MV-4-11 (cell line): Measurements from ENCODE around the gene GRN.

Source experiments
- DNase-seq: peaks from one replicate; lab custom pipeline; 2025; lab: John Stamatoyannopoulos, UW

The GRN gene

DNA sequence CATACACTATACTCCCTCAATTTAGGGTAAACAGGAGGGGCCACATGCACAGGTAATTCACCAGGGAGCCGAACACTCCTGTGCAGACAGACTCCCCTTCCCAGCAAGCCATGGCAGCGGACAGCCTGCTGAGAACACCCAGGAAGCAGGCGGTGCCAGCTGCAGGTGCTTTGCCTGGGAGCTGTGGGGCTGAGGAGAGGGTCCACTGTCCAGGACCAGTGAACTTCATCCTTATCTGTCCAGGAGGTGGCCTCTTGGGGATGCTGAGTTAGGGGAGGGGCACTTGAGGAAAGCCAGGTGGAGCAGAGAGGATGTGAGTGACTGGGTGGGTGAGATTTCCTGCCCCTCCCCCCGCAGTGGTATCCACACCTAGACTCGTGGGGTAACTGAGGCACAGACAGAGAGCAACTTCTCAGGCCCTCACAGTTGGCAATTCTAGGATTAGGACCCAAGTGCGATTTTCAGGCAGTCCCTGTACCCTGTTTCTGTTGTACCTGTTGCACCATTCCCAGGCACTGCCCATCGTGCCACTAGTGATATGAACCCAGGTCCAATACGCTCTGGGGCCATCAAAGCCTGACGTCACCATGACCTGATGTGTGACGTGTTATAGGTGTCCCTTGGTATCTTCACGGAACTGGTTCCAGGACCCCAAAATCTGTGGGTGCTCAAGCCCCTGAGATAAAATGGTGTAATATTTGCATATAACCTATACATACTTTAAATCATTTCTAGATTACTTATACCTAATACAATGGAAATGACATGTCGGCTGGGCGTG, 1.2 kb downstream of the GRN start:
- no peak for DNase-seq

DNA sequence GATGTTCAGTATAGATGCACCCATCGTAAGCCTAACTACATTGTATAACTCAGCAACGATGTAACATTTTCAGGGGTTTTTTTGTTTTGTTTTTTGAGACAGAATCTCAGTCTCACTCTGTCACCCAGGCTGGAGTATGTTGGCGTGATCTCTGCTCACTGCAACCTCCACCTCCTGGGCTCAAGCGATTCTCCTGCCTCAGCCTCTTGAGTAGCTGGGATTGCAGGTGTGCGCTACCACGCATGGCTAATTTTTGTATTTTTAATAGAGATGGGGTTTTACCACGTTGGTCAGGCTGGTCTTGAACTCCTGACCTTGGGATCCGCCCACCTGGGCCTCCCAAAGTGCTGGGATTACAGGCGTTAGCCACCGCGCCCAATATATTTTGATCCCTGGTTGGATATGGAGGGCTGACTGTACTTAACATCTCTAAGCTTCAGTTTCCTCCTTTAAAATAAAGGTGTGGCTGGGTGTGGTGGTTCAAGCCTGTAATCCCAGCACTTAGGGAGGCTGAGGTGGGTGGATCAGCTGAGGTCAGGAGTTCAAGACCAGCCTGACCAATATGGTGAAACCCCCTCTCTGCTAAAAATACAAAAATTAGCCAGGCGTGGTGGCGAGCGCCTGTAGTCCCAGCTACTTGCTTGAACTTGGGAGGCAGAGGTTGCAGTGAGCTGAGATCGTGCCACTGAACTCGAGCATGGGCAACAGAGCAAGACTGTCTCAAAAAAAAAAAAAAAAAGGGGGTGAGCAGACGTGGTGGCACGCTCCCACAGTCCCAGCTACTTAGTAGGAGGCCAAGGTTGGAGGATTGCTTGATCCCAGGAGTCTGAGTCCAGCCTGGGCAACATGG, 2.3 kb downstream of the GRN start:
- DNase-seq, result peak; percentile 50

DNA sequence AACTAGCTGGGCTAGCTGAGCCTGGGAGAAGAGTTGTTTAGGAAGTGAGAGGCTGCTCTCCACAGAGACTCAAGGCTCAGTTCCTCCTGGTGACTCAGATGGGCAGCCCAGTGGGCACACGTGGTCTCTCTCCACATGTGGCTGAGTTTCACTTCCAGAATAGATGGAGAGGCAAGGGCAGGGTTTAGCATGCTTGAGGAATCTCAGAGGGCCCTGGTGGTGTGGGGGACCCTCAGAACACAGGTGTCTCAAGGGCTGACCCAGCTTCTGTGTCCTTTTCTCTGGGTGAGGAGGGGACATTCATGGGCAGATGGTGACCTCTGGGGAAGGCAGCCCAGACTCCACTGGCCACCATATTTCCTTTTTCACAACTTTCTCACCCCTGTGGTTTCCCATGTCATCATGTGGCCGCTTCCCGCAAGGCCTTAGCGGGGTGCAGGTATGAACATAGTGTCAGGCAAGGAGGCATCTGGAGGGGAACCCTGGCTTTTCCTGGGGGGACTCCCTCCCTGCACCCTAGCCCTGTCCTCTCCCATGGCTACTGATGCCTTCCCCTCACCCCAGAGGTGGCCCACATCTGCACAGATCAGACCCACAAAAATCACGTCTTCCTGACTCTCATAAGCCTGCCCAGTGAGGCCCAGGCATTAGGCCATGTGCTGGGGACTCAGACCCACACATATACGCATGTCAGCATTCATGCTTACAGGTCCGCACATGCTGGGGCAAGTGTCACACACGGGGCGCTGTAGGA, 3.3 kb downstream of the GRN start:
- DNase-seq, result peak; percentile 99

DNA sequence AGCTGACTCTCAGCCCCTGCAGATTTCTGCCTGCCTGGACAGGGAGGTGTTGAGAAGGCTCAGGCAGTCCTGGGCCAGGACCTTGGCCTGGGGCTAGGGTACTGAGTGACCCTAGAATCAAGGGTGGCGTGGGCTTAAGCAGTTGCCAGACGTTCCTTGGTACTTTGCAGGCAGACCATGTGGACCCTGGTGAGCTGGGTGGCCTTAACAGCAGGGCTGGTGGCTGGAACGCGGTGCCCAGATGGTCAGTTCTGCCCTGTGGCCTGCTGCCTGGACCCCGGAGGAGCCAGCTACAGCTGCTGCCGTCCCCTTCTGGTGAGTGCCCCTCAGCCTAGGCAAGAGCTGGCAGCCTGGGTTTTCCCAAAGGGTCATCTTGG, 3.9 kb downstream of the GRN start:
- no peak for DNase-seq

DNA sequence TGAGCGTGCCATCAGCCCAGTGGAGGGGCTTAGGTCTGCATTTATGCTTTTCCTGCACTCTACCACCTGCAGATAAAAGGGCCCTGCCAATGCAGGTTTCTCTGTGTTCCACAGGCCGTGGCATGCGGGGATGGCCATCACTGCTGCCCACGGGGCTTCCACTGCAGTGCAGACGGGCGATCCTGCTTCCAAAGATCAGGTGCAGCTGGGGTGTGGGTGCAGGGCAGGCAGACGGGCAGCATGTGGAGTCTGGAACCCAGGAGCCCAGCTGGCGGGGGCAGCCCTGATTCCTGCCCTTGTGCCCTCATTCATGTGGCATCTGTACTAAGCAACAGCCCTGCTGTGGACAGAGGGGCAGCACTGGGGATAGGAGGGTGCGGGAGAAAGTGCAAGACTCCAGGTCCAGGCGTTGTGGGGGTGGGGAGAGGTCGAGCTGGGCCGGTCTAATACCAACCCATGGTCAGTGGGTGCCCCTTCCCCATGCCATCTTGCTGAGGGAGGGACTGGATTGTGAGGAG, 4.5 kb downstream of the GRN start:
- no peak for DNase-seq

DNA sequence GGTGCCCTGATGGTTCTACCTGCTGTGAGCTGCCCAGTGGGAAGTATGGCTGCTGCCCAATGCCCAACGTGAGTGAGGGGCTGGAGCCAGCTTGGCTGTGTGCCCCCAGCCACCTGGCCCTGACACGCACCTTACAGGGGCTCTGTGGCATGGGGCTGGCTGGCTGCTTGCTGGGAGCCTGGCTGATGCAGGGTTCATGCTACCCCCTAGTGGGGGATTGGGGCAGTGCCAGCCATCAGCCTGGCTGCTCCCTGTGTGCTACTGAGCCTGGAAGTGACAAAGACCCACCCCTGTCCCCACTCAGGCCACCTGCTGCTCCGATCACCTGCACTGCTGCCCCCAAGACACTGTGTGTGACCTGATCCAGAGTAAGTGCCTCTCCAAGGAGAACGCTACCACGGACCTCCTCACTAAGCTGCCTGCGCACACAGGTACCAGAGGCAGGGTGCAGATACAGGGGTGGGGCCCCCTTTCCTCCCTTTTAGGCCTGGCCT, 5.7 kb downstream of the GRN start:
- DNase-seq, result peak; percentile 56

DNA sequence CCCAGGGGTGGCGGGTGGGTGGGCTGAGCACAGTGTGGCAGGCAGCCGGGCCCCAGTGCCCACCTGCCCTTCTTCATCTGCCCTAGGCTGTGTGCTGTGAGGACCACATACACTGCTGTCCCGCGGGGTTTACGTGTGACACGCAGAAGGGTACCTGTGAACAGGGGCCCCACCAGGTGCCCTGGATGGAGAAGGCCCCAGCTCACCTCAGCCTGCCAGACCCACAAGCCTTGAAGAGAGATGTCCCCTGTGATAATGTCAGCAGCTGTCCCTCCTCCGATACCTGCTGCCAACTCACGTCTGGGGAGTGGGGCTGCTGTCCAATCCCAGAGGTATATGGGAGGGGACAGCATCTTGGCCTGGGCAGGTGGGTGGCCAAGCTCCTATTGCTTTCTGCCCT, 6.4 kb downstream of the GRN start:
- no peak for DNase-seq

DNA sequence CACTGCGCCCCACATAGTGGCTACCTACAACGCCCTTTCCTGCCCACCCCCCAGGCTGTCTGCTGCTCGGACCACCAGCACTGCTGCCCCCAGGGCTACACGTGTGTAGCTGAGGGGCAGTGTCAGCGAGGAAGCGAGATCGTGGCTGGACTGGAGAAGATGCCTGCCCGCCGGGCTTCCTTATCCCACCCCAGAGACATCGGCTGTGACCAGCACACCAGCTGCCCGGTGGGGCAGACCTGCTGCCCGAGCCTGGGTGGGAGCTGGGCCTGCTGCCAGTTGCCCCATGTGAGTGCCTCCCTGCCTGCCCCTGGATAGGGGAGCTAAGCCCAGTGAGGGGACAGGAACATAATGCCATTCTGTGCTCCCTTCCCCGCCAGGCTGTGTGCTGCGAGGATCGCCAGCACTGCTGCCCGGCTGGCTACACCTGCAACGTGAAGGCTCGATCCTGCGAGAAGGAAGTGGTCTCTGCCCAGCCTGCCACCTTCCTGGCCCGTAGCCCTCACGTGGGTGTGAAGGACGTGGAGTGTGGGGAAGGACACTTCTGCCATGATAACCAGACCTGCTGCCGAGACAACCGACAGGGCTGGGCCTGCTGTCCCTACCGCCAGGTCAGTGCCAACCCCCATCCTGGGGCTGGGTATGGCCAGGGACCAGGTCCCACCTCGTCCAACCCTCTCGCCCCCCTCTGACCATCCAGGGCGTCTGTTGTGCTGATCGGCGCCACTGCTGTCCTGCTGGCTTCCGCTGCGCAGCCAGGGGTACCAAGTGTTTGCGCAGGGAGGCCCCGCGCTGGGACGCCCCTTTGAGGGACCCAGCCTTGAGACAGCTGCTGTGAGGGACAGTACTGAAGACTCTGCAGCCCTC, 7.1 kb downstream of the GRN start:
- no peak for DNase-seq

DNA sequence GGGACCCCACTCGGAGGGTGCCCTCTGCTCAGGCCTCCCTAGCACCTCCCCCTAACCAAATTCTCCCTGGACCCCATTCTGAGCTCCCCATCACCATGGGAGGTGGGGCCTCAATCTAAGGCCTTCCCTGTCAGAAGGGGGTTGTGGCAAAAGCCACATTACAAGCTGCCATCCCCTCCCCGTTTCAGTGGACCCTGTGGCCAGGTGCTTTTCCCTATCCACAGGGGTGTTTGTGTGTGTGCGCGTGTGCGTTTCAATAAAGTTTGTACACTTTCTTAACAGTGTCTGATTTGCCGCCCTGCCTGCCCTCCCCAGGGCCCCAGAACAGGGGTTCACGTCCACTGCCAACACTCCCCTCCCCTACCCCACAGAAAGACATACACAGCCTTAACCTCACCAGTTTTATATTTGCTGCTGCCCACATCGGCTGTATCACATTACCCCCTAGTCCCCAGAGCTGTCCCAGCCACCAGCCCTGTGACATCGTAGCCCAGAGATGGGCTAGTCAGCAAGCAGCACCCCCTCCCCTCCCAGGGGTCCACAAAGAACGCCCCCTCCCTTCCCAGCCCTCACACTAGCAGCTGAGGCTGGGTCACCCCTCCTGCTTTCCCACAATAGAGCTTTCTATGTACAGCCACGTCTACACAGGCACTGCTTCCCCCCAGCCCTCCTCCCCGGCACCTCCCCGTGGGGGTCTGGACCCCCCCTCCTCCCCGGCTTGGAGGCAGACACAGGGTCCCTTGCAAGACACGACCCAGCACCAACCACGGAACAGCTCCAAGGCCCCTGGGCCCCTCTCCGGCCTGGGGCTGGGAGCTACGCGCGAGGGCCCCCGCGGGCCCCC, 7.9 kb downstream of the GRN start:
- no peak for DNase-seq

DNA sequence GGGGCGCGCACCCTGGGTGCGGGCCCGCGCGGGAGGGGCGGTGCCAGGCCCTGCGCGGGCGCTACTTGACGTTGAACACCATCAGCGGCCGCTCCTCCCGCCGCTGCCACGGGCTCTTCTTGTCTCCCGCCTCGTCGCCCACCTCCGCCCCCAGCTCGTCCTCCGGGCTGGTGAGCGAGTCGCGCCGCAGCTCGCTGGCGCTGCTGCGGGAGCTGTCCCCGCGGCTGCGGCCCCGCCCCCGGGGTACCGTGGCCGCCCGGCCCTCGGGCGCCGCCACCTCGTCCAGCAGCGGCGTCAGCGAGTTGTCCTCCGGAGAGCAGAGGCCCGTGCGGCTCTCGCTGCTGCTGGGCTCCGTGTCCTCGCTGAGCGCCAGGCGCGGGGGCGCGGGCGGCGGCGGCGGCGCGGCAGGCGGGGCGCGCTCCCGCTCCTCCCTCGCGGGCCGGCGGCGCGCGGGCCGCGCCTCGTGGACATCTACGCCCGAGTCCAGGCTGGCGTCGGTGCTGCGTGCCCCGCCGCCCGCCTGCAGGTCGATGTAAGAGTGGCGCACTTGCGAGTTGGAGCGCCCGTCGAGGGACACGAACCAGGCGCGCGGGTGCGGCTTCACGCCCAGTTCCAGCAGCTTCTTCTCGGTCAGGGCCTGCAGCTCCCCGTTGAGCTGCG, 8.7 kb downstream of the GRN start:
- no peak for DNase-seq

DNA sequence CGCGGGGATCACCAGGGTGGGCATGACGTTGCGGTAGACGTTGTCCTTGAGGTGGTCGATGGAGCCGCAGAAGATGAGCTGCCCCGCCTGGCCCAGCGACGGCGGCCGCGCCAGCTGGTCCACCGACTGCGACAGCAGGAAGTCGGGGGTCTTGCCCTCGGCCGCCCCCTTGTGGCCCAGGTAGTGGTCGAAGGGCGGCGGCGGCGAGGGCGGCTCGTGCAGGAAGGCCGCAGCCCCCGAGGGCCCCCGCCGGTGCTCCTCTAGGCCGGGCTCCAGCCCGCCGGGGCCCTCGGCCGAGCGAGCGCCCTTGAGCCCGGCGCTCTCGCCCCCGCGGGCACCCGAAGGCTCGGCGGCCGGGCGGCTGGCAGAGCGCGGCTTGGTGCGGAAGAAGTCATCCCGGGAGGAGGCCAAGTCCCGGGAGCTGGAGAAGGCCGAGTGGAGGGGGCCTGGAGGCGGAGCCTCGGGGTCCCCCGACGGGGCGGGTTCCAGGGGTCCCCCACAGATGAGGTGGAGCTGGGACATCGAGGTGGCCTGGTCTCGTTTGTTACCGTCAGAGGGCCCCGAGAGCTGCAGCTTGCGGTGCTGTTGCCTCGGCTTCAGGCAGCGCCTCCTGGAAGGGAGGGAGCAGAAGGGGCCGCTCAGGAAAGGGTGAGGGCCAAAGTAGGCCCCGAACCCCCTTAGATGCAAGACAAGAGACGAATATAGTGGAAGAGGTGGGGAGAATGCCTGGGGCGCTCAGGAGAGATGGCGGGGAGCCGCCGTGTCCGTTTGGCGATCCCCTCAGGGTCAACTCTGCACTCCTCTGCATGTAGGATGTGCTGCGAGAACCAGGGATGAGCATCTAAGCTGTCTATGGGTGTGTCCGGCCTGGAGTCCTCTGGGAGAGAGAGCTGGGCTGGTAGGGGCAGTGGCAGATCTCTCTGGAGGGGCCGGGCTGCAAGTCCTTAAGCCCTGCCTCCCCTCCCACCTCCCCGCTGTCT, 9.8 kb downstream of the GRN start:
- DNase-seq, result no peak

DNA sequence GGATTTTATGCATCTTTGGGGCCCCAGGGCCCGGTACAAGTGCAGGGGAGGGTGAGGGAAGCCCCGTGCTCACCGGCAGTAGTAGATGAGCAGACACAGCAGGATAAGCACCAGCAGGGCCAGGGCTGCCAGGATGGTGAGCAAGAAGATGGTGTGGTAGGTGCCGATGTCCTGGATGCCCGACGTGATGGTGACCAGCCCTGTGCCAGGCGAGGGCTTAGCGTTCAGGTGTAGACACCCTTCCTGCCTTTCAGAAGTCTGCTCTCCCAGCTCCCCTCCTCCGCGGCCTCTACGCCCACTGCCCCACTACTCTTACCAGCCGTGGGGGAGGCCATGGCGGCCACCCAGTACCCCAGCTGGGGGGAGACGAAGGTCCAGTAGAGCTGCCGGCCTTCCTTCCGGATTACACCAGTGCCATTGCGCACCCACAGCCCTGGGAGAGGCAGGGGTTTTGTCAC, 10.6 kb downstream of the GRN start:
- no peak for DNase-seq

DNA sequence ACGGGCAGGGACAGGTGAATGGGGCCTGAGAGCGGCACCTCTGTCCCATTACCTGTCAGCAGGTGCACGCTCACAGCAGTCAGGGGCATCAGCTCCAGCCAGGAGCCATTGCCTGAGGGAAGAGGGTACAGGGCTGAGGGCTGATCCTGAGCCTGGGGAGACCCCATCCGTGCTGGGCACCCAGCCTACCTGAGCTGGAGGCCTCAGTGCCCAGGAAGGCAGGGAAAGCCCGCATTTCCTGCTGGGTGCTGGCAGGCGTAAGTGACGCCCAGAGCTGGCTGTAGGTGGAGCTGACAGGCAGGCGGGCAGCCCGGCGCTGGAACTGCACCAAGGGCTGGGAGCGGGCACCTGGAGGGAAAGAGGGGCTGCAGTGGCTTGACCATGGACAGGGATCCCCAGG, 11.1 kb downstream of the GRN start:
- no peak for DNase-seq

DNA sequence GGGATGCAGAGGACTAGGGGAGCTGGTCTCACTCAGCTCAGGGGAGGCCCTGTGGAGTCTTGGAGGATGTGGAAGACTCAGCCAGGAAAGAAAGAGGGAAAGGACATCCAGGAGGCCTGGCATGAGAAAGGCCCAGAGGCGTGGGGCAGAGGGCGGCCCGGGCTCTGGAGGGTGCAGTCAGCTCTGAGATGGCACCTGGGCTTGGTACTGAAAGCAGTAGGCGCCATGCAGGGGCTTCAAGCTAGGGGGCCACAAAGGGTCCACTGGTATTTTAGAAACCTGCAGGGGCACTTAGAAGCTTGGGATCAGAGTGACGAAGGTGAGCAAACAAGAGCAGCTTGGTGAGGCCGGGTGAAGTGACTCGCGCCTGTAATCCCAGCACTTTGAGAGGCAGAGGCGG, 13.0 kb downstream of the GRN start:
- DNase-seq, result no peak

DNA sequence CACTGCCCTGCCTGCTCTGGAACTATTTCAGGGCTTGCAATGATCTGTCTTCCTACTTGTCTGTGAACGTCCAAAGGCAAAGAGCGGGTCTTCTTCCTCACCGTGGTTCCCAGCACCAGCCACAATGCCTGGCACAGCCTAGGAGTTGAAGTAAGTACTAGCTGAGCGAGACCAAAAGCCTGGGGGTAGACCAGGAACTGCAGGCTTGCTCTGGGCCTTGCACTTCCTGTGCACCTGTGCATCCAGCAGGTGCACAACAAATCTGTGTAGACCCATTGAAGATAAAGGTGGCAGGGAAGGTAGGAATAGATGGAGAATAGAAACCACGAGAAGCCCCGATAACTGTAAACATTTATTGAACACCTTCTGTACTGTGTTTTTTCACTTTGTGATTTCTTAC, 13.9 kb downstream of the GRN start:
- no peak for DNase-seq

DNA sequence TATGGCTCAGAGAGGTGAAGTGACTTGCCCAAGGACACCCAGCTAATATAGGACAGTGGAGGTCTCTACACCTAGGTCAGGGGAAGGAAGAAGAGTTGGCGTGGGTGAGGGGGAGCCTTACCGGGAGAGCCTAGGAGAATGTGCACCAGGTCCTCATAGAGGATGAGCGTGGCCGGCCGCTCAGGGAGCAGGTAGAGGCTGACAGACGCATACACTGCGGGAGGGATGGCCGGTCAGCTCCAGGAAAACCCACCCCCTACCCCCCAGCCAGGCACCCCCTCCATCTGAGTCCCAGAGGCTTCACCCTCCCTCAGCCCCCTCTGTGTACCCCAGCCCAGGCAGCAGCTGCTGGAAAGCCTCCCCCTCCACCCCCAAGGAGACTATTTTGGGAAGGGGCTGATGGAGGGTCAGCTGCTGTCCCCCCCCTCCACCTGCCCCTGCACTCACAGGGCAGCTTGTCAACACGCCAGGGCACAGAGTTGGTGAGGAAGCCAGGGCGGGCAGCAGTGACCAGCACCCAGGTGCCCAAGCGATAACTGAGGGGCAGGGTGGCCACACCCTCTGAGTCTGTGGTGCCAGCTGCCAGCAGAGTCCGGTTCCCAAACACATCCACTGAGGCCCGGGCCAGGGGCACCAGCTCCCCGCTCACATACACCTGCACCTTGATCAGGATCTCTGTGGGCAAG, 14.5 kb downstream of the GRN start:
- no peak for DNase-seq

DNA sequence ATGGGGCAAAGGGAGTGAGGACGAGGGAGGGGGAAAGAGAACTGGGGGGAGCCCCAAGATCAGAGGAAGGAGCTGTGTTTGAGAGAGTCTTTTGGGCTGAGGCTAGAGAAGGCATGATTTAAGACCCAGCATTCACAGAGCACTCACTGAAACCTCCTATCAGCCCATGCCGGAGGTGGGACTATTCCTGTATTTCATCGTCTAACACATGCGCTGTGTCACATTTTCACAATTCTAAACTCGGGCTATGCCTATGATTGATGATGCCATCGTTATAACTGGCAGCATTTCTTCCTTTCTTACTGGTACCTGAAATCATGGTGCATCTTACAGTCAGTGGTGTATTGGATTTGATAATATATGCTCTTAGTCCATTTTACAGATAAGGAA, 15.0 kb downstream of the GRN start:
- no peak for DNase-seq

DNA sequence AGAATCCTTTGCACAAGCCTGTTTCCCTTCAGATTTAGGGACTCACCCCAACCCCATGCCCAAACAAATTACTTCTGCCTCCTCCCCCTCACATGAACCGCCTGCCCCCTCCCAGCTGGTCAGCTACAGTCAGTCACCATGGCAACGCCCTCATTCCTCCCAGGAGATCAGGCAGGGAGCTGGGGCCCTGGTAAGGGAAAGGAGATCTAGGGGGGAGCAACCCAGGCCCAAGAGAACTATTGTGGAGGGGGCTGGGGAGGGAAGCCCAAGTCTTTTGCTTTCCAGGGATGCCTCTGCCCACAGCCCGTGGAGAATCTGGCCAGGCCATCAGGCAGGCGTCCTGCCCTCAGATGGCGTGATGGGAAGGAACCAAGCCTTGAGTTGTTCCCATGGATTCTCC, 15.7 kb downstream of the GRN start:
- DNase-seq, result no peak
